ENCODE results near the gene C19orf38. TPM values are rescaled to one million over a fixed set of nuclear protein-coding genes. Genes with fewer than 3 reads are reported as not detected.
A peak's percentile ranks its signal among the peaks of the same experiment; 100 is the strongest.

The C19orf38 gene
- total and polyA plus RNA-seq, 9 of the 15 experiments (the other 6 are each of a cell fraction or from before 2014, with no cell fraction given) = 0.14 to 0.18 TPM; not detected in 7

GRCh38 chr19:10835089-10835753, 13.0 kb upstream of the C19orf38 start (continued):
- TF ChIP-seq HNRNPH1 (optimal IDR thresholded peaks at IDR 0.05; ENCODE audit: low read depth, low read length) (no peak), ATF6 (CRISPR knock-in tag; IDR thresholded peaks at IDR 0.05) (no peak), SNRNP70 (optimal IDR thresholded peaks at IDR 0.05; ENCODE audit: low read depth, low read length) (peak; percentile 68), SUPT5H (IDR thresholded peaks at IDR 0.05) (peak; percentile 63), BHLHE40 (IDR thresholded peaks at IDR 0.05; ENCODE audit: low read length) (peak; percentile 49), EGR1 (conservative IDR thresholded peaks at IDR 0.05) (peak; percentile 96; the same call in 1 of the 2 replicates), SMARCC2 (IDR thresholded peaks at IDR 0.05; ENCODE audit: low read depth) (no peak), CHD1 (IDR thresholded peaks at IDR 0.05; ENCODE audit: low read length) (peak; percentile 82), ZNF280A (IDR thresholded peaks at IDR 0.05; ENCODE audit: low read depth, partially characterized antibody) (no peak), SRF (CRISPR knock-in tag; IDR thresholded peaks at IDR 0.05) (peak in 1 of 2 experiments; percentile 61; a peak in 1 of 4 replicates), ZBTB26 (CRISPR knock-in tag; IDR thresholded peaks at IDR 0.05) (no peak), HDAC1 (IDR thresholded peaks at IDR 0.05) (peak in 1 of 2 experiments; percentile 61; a peak in 2 of 4 replicates), NFYB (IDR thresholded peaks at IDR 0.05; ENCODE audit: extremely low read depth, insufficient read length) (peak; percentile 66), E2F8 (IDR thresholded peaks at IDR 0.05; ENCODE audit: low read depth, partially characterized antibody) (peak; percentile 68), MAX (CRISPR knock-in tag; IDR thresholded peaks at IDR 0.05) (0 out of 2 replicates have a peak, but pooled peaks have one; percentile 38), ZBTB1 (CRISPR knock-in tag; IDR thresholded peaks at IDR 0.05; ENCODE audit: borderline replicate concordance, low read depth) (no peak), SLC30A9 (CRISPR knock-in tag; IDR thresholded peaks at IDR 0.05) (no peak), ZNF263 (CRISPR knock-in tag; IDR thresholded peaks at IDR 0.05; ENCODE audit: borderline replicate concordance) (0 out of 2 replicates have a peak, but pooled peaks have one; percentile 31), KAT2B (IDR thresholded peaks at IDR 0.05; ENCODE audit: low read depth, low read length) (no peak), STAG1 (CRISPR knock-in tag; IDR thresholded peaks at IDR 0.05; ENCODE audit: borderline replicate concordance) (no peak)

Data from K562 (cell line).